WTC11 (cell line): Measurements from ENCODE around the gene AGFG2. TPM values are rescaled to one million over a fixed set of nuclear protein-coding genes. Genes with fewer than 3 reads are reported as not detected.
A peak's percentile ranks its signal among the peaks of the same experiment; 100 is the strongest.

Source experiments
- ATAC-seq: fragments of 200-7000 bp; cut with Tn5 transposase; 2 replicates; pipeline ENCODE4 v1.10.0; 2021; ENCODE audit warnings: mild to moderate bottlenecking, moderate library complexity
- CTCF ChIA-PET: fragments of 300-600 bp; sonication (Branson Sonifier 250); formaldehyde crosslinking; loops from one replicate; lab custom pipeline; 2021; ENCODE audit warnings: antibody characterized with exemption; lab: Charles Lee
- POLR2A ChIA-PET: fragments of 350-600 bp; sonication (Branson Sonifier 250); formaldehyde crosslinking; loops from one replicate; lab custom pipeline; 2021; ENCODE audit warnings: antibody characterized with exemption; lab: Charles Lee
- DNase-seq: peaks from one replicate; pipeline ENCODE4 v3.0.0; 2021; ENCODE audit warnings: low spot score
- H3K27ac Mint-ChIP-seq: 2 replicates; pipeline ENCODE4 v1.8.0; 2021; ENCODE audit warnings: mixed read lengths
- H3K27me3 Mint-ChIP-seq: 2 replicates; pipeline ENCODE4 v1.8.0; 2021; ENCODE audit warnings: low read depth, mild to moderate bottlenecking, moderate library complexity, mixed read lengths
- H3K36me3 Mint-ChIP-seq: 2 replicates; pipeline ENCODE4 v1.8.0; 2021; ENCODE audit warnings: mixed read lengths
- H3K4me1 Mint-ChIP-seq: 2 replicates; pipeline ENCODE4 v1.8.0; 2022; ENCODE audit warnings: mixed read lengths
- H3K4me3 Mint-ChIP-seq: 2 replicates; pipeline ENCODE4 v1.8.0; 2021; ENCODE audit warnings: mild to moderate bottlenecking, moderate library complexity, mixed read lengths
- H3K9me3 Mint-ChIP-seq: 2 replicates; pipeline ENCODE4 v1.8.0; 2021; ENCODE audit warnings: mixed read lengths
- CREB1 ChIP-seq: sonication (generic); formaldehyde crosslinking; IDR thresholded peaks from 2 replicates; pipeline ENCODE4 v1.8.0; 2023; ENCODE audit warnings: mild to moderate bottlenecking, missing genetic modification reagents
- CREM ChIP-seq: sonication (generic); formaldehyde crosslinking; IDR thresholded peaks from 2 replicates; pipeline ENCODE4 v1.8.1; 2022; ENCODE audit warnings: mild to moderate bottlenecking, missing genetic modification reagents, moderate library complexity
- HMGA2 ChIP-seq: fragments of 250-450 bp; sonication (Bioruptor Pico); IDR thresholded peaks from 2 replicates; pipeline ENCODE4 v1.4.0; 2021; ENCODE audit warnings: mild to moderate bottlenecking, moderate library complexity
- JUN ChIP-seq: sonication (generic); formaldehyde crosslinking; IDR thresholded peaks from 2 replicates; pipeline ENCODE4 v1.8.0; 2023; ENCODE audit warnings: mild to moderate bottlenecking, missing genetic modification reagents
- NFYB ChIP-seq: sonication (generic); formaldehyde crosslinking; conservative IDR thresholded peaks from 2 replicates; pipeline ENCODE4 v1.8.0; 2022; ENCODE audit warnings: low read depth, missing genetic modification reagents
- NR2C2 ChIP-seq: sonication (generic); formaldehyde crosslinking; IDR thresholded peaks from 2 replicates; pipeline ENCODE4 v1.8.0; 2022; ENCODE audit warnings: mild to moderate bottlenecking, missing genetic modification reagents
- PRRX2 ChIP-seq: fragments of 250-450 bp; sonication (Bioruptor Pico); IDR thresholded peaks from 2 replicates; pipeline ENCODE4 v1.8.0; 2021; ENCODE audit warnings: mild to moderate bottlenecking
- SOX15 ChIP-seq: fragments of 250-450 bp; sonication (Bioruptor Pico); IDR thresholded peaks from 2 replicates; pipeline ENCODE4 v1.9.0; 2021; ENCODE audit warnings: mild to moderate bottlenecking
- total RNA-seq: library from RNA; stranded (reverse); gene quantifications from 3 replicates; pipeline ENCODE4 v1.2.3, GENCODE V29; 2021
- TF ChIP-seq, protein P1 (sequence below): sonication (generic); formaldehyde crosslinking; IDR thresholded peaks from 2 replicates; pipeline ENCODE4 v1.8.0; 2023; ENCODE audit warnings: missing genetic modification reagents, mild to moderate bottlenecking, borderline replicate concordance
- TF ChIP-seq, protein P2 (sequence below): sonication (generic); formaldehyde crosslinking; IDR thresholded peaks from 2 replicates; pipeline ENCODE4 v1.8.0; 2022; ENCODE audit warnings: mild to moderate bottlenecking, missing genetic modification reagents
- TF ChIP-seq, protein P3 (sequence below): sonication (generic); formaldehyde crosslinking; IDR thresholded peaks from 2 replicates; pipeline ENCODE4 v1.8.1; 2023; ENCODE audit warnings: mild to moderate bottlenecking, missing genetic modification reagents, borderline replicate concordance
- TF ChIP-seq, protein P4 (sequence below): sonication (generic); formaldehyde crosslinking; conservative IDR thresholded peaks from 2 replicates; pipeline ENCODE4 v1.8.1; 2023; ENCODE audit warnings: mild to moderate bottlenecking, low read depth, missing genetic modification reagents, moderate library complexity
- TF ChIP-seq, protein P5 (sequence below): sonication (generic); formaldehyde crosslinking; IDR thresholded peaks from 2 replicates; pipeline ENCODE4 v1.8.1; 2022; ENCODE audit warnings: low read depth, mild to moderate bottlenecking, moderate library complexity, missing genetic modification reagents, borderline replicate concordance

AGFG2 gene
- total RNA-seq, 1 experiment from 2014 or later = 6.4 TPM

DNA sequence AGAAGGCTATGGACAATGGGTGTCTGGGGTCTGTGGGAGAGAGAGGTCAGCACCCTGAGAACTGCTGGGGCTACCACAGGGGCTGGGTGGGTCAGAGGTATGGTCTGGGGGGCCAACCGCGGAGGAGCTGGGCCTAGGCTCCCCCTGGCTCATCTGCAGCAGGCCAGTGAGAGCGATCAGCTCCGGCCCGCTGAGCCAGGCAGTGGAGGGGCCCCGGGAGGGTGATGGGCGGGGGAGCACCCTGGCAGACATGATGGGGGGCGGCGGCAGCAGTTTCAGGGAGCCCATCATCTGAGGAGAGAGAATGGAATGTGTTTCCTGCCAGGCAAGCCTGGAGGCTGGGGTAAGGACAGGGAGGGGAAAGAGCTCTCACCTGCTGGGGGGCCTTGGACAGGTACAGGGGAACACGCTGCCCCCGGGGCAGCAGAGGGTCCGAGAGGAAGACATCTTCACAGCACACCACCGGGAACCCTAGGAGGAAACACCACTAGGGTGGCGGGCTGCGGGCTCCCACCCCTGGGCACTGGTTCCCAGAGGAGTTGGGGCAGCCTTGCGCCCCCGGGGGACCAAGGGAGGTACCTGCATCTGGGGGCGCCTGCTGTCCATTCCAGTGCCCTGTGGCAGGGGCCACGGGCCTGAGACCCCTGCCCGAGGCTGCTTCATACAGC, 33.4 kb downstream of the AGFG2 start:
- CTCF ChIA-PET = interaction anchor here (0.5 to 3.6 kb wide), 7 partner anchors 9 to 103 kb away, joined by 3 to 51 read pairs (median 3); partner anchors contain the start of genes FBXO24, LRCH4 and MOSPD3
- Mint-ChIP-seq H3K4me1 (peaks cover 35% of the 10 kb centered on the region), H3K27me3 (peaks cover 11% of the 10 kb centered on the region), H3K27ac (peak overlapping the region; percentile 87; the same call in 1 of the 2 replicates), H3K9me3 (no peaks in the 10 kb centered on the region), H3K4me3 (no peak overlapping the region), H3K36me3 (0 out of 2 replicates have a peak, but pooled peaks cover 3% of the 10 kb centered on the region)
- POLR2A ChIA-PET = interaction anchor here (0.8 to 1.8 kb wide), 3 partner anchors 12 to 30 kb away, joined by 4 to 24 read pairs (median 5); partner anchors contain the start of genes FBXO24, LRCH4 and PCOLCE
- no peak for ATAC-seq
- TF ChIP-seq CREB1 (no peak), PRRX2 (CRISPR knock-in tag) (no peak), NFYB (CRISPR knock-in tag) (0 out of 2 replicates have a peak, but pooled peaks have one; percentile 5), CREM (CRISPR knock-in tag) (no peak), HMGA2 (CRISPR knock-in tag) (no peak)
- TF ChIP-seq, protein P1, sequence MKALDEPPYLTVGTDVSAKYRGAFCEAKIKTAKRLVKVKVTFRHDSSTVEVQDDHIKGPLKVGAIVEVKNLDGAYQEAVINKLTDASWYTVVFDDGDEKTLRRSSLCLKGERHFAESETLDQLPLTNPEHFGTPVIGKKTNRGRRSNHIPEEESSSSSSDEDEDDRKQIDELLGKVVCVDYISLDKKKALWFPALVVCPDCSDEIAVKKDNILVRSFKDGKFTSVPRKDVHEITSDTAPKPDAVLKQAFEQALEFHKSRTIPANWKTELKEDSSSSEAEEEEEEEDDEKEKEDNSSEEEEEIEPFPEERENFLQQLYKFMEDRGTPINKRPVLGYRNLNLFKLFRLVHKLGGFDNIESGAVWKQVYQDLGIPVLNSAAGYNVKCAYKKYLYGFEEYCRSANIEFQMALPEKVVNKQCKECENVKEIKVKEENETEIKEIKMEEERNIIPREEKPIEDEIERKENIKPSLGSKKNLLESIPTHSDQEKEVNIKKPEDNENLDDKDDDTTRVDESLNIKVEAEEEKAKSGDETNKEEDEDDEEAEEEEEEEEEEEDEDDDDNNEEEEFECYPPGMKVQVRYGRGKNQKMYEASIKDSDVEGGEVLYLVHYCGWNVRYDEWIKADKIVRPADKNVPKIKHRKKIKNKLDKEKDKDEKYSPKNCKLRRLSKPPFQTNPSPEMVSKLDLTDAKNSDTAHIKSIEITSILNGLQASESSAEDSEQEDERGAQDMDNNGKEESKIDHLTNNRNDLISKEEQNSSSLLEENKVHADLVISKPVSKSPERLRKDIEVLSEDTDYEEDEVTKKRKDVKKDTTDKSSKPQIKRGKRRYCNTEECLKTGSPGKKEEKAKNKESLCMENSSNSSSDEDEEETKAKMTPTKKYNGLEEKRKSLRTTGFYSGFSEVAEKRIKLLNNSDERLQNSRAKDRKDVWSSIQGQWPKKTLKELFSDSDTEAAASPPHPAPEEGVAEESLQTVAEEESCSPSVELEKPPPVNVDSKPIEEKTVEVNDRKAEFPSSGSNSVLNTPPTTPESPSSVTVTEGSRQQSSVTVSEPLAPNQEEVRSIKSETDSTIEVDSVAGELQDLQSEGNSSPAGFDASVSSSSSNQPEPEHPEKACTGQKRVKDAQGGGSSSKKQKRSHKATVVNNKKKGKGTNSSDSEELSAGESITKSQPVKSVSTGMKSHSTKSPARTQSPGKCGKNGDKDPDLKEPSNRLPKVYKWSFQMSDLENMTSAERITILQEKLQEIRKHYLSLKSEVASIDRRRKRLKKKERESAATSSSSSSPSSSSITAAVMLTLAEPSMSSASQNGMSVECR (CRISPR knock-in tag) = no peak
- TF ChIP-seq, all 79 proteins: peak for 1
- no peak for DNase-seq

DNA sequence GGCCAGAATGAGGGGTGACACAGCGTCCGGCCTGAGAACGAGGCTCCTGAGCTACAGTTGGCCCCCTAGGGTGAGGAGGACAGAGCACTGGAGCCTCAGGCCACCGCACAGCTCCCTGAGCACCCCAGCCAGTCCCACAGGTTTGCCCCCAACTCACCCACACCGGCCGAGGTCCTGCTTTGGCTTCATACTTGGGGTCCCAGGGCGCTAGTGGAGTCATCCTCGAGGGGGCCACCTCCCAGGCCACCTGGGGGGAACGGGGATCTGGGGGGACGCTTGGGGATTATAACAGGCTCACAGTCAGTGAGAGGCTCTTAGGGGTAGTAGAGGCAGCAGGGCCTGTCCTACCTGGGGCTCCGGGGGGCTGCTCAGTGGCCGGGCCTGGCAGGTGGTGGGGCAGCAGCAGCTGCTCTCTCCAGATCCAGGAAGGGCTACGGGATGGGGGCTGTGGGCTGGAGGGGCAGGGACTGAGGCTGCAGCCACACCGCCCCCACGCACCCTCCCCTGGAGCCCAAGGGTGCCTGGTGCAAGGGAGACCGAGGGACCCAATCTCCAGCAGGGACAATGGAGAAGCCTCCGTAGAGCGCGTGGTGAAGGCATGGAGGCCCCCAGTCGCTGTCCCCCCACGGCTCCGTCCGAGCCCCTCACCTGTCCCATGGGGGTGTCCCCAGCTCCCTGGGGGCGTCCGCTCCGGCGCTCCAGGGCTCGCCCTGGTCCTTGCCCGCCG, 34.1 kb downstream of the AGFG2 start:
- Mint-ChIP-seq H3K4me1 (peaks cover 28% of the 10 kb centered on the region), H3K27me3 (peaks cover 11% of the 10 kb centered on the region), H3K27ac (no peak overlapping the region), H3K36me3 (0 out of 2 replicates have a peak, but pooled peaks cover 3% of the 10 kb centered on the region), H3K4me3 (no peak overlapping the region), H3K9me3 (no peaks in the 10 kb centered on the region)
- POLR2A ChIA-PET = interaction anchor here (0.8 to 0.9 kb wide), 2 partner anchors 11 to 29 kb away, joined by 4 to 5 read pairs; partner anchors contain the start of gene PCOLCE
- CTCF ChIA-PET = interaction anchor here (0.5 to 3.6 kb wide), 7 partner anchors 9 to 104 kb away, joined by 3 to 51 read pairs (median 3); partner anchors contain the start of genes FBXO24, LRCH4 and MOSPD3
- TF ChIP-seq, protein P2, sequence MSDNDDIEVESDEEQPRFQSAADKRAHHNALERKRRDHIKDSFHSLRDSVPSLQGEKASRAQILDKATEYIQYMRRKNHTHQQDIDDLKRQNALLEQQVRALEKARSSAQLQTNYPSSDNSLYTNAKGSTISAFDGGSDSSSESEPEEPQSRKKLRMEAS (CRISPR knock-in tag) = no peak
- TF ChIP-seq NR2C2 (CRISPR knock-in tag) (no peak), JUN (CRISPR knock-in tag) (no peak), CREB1 (no peak), PRRX2 (CRISPR knock-in tag) (no peak), SOX15 (CRISPR knock-in tag) (no peak)
- TF ChIP-seq, protein P3, sequence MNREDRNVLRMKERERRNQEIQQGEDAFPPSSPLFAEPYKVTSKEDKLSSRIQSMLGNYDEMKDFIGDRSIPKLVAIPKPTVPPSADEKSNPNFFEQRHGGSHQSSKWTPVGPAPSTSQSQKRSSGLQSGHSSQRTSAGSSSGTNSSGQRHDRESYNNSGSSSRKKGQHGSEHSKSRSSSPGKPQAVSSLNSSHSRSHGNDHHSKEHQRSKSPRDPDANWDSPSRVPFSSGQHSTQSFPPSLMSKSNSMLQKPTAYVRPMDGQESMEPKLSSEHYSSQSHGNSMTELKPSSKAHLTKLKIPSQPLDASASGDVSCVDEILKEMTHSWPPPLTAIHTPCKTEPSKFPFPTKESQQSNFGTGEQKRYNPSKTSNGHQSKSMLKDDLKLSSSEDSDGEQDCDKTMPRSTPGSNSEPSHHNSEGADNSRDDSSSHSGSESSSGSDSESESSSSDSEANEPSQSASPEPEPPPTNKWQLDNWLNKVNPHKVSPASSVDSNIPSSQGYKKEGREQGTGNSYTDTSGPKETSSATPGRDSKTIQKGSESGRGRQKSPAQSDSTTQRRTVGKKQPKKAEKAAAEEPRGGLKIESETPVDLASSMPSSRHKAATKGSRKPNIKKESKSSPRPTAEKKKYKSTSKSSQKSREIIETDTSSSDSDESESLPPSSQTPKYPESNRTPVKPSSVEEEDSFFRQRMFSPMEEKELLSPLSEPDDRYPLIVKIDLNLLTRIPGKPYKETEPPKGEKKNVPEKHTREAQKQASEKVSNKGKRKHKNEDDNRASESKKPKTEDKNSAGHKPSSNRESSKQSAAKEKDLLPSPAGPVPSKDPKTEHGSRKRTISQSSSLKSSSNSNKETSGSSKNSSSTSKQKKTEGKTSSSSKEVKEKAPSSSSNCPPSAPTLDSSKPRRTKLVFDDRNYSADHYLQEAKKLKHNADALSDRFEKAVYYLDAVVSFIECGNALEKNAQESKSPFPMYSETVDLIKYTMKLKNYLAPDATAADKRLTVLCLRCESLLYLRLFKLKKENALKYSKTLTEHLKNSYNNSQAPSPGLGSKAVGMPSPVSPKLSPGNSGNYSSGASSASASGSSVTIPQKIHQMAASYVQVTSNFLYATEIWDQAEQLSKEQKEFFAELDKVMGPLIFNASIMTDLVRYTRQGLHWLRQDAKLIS (CRISPR knock-in tag) = no peak
- TF ChIP-seq, protein P4, sequence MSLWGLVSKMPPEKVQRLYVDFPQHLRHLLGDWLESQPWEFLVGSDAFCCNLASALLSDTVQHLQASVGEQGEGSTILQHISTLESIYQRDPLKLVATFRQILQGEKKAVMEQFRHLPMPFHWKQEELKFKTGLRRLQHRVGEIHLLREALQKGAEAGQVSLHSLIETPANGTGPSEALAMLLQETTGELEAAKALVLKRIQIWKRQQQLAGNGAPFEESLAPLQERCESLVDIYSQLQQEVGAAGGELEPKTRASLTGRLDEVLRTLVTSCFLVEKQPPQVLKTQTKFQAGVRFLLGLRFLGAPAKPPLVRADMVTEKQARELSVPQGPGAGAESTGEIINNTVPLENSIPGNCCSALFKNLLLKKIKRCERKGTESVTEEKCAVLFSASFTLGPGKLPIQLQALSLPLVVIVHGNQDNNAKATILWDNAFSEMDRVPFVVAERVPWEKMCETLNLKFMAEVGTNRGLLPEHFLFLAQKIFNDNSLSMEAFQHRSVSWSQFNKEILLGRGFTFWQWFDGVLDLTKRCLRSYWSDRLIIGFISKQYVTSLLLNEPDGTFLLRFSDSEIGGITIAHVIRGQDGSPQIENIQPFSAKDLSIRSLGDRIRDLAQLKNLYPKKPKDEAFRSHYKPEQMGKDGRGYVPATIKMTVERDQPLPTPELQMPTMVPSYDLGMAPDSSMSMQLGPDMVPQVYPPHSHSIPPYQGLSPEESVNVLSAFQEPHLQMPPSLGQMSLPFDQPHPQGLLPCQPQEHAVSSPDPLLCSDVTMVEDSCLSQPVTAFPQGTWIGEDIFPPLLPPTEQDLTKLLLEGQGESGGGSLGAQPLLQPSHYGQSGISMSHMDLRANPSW (CRISPR knock-in tag) = no peak
- TF ChIP-seq, protein P5, sequence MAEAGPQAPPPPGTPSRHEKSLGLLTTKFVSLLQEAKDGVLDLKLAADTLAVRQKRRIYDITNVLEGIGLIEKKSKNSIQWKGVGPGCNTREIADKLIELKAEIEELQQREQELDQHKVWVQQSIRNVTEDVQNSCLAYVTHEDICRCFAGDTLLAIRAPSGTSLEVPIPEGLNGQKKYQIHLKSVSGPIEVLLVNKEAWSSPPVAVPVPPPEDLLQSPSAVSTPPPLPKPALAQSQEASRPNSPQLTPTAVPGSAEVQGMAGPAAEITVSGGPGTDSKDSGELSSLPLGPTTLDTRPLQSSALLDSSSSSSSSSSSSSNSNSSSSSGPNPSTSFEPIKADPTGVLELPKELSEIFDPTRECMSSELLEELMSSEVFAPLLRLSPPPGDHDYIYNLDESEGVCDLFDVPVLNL (CRISPR knock-in tag) = no peak
- no peak for ATAC-seq
- no peak for DNase-seq
